HCT116 (cell line): ENCODE data around the gene GPC5. TPM values are rescaled to one million over a fixed set of nuclear protein-coding genes. Genes with fewer than 3 reads are reported as not detected.

Experiments used
- ATAC-seq: fragments of 200-7000 bp; cut with Tn5 transposase; 2 replicates; pipeline ENCODE4 v1.9.1; 2020; ENCODE audit warnings: mild to moderate bottlenecking, moderate library complexity
- BruUV-seq: library from RNA; stranded (reverse); fragments of 400-500 nt; replicated peaks from 2 replicates; lab custom pipeline; 2021; lab: Mats Ljungman, UMichigan
- CTCF ChIA-PET: fragments of 300-600 bp; sonication (Branson Sonifier 250); formaldehyde crosslinking; loops from one replicate; lab custom pipeline; 2021; ENCODE audit warnings: antibody characterized with exemption; lab: Charles Lee
- POLR2A ChIA-PET: fragments of 300-600, 350-600 bp; sonication (Branson Sonifier 250); formaldehyde crosslinking; loops from one replicate; lab custom pipeline; 2021; ENCODE audit warnings: antibody characterized with exemption; lab: Charles Lee
- RAD21 ChIA-PET, 2 experiments: fragments of 300-600 bp; sonication (Branson Sonifier 250); formaldehyde crosslinking; loops; one replicate each; lab custom pipeline; 2023; ENCODE audit warnings: low total read pairs in 2 of 2; ENCODE audit not compliant: uncharacterized antibody in 2 of 2, unreplicated experiment in 2 of 2, low non-redundant PET in 1 of 2; lab: Charles Lee
- DNase-seq: peaks from one replicate; pipeline ENCODE4 v3.0.0-alpha.2; 2010; ENCODE audit warnings: low read depth, low spot score
- H2AFZ ChIP-seq: fragments of 200-600 bp; shearing (Covaris generic), sonication (generic); 2 replicates; pipeline ENCODE4 v1.6.1; 2017; ENCODE audit warnings: low read depth, mixed run types, mixed read lengths, antibody characterized with exemption, low read length; ENCODE audit not compliant: poor library complexity, severe bottlenecking
- H3K27ac ChIP-seq: 2 replicates; pipeline ENCODE4 v1.5.1; 2012; ENCODE audit warnings: low read depth, low read length
- H3K27me3 ChIP-seq: fragments of 200-600 bp; sonication (generic); 2 replicates; pipeline ENCODE4 v1.6.1; 2016; ENCODE audit warnings: mixed run types, low read length, mixed read lengths; ENCODE audit not compliant: insufficient read depth
- H3K36me3 ChIP-seq, 2 experiments: fragments of 200-500 bp in 1 of 2; fragments of 200-600 bp in 1 of 2; sonication (Bioruptor generic) in 1 of 2; sonication (generic) in 1 of 2; 2 replicates each; pipeline versions ENCODE4 v1.5.1 to v1.6.1; 2014 to 2016; ENCODE audit warnings: low read length in 2 of 2, inconsistent platforms in 1 of 2, mixed read lengths in 1 of 2, mixed run types in 1 of 2; ENCODE audit not compliant: insufficient read depth in 2 of 2, control insufficient read depth in 1 of 2
- H3K4me1 ChIP-seq, 2 experiments: fragments of 200-600 bp in 1 of 2; sonication (generic) in 1 of 2; 2 replicates each; pipeline versions ENCODE4 v1.5.1 to v1.6.1; 2012 to 2017; ENCODE audit warnings: low read length in 2 of 2, inconsistent platforms in 1 of 2, mild to moderate bottlenecking in 1 of 2, mixed read lengths in 1 of 2, mixed run types in 1 of 2, moderate library complexity in 1 of 2; ENCODE audit not compliant: insufficient read depth in 2 of 2, control insufficient read depth in 1 of 2
- H3K4me2 ChIP-seq: fragments of 200-600 bp; sonication (generic); 2 replicates; pipeline ENCODE4 v1.6.1; 2017; ENCODE audit warnings: mixed run types, low read length, mixed read lengths
- H3K4me3 ChIP-seq, 2 experiments: fragments of 200-600 bp in 1 of 2; sonication (generic) in 1 of 2; replicated peaks in 1 of 2; 2 replicates each; pipeline ENCODE4 v1.5.1; 2011 to 2016; ENCODE audit warnings: low read length in 2 of 2, control low read depth in 1 of 2, low read depth in 1 of 2, mild to moderate bottlenecking in 1 of 2, mixed read lengths in 1 of 2, mixed run types in 1 of 2
- H3K79me2 ChIP-seq: fragments of 200-600 bp; sonication (generic); 2 replicates; pipeline ENCODE4 v1.6.1; 2017; ENCODE audit warnings: mild to moderate bottlenecking, mixed run types, low read length, moderate library complexity, mixed read lengths; ENCODE audit not compliant: insufficient read depth
- H3K9ac ChIP-seq: fragments of 200-600 bp; sonication (generic); 2 replicates; pipeline ENCODE4 v1.6.1; 2016; ENCODE audit warnings: low read length, mixed read lengths
- H3K9me2 ChIP-seq: fragments of 200-600 bp; sonication (generic), shearing (Covaris generic); 2 replicates; pipeline ENCODE4 v1.6.1; 2017; ENCODE audit warnings: mixed run types, mild to moderate bottlenecking, moderate library complexity; ENCODE audit not compliant: insufficient read depth
- H3K9me3 ChIP-seq, 2 experiments: fragments of 200-500 bp in 1 of 2; fragments of 200-600 bp in 1 of 2; sonication (Bioruptor generic) in 1 of 2; sonication (generic) in 1 of 2; 2 replicates each; pipeline ENCODE4 v1.6.1; 2014 to 2017; ENCODE audit warnings: low read length in 2 of 2, mixed read lengths in 2 of 2, inconsistent platforms in 1 of 2, low read depth in 1 of 2, mild to moderate bottlenecking in 1 of 2, mixed run types in 1 of 2, moderate library complexity in 1 of 2; ENCODE audit not compliant: control insufficient read depth in 1 of 2, insufficient read depth in 1 of 2
- H4K20me1 ChIP-seq: fragments of 200-600 bp; sonication (generic), shearing (Covaris generic); 2 replicates; pipeline ENCODE4 v1.6.1; 2017; ENCODE audit warnings: mixed run types, mild to moderate bottlenecking, moderate library complexity; ENCODE audit not compliant: insufficient read depth
- CBX3 ChIP-seq: IDR thresholded peaks from 2 replicates; pipeline ENCODE4 v1.6.1; 2012; ENCODE audit warnings: low read depth
- FOSL1 ChIP-seq: IDR thresholded peaks from 2 replicates; pipeline ENCODE4 v1.6.1; 2012; ENCODE audit warnings: low read depth
- POLR2AphosphoS5 ChIP-seq: IDR thresholded peaks from 2 replicates; pipeline ENCODE4 v1.6.1; 2011; ENCODE audit warnings: mild to moderate bottlenecking, low read depth, low read length, moderate library complexity
- intact Hi-C: fragments of 100-400 bp; cut with micrococcal nuclease; formaldehyde crosslinking; loops from 2 replicates; pipeline ENCODE4 v1.10.0; 2022
- total RNA-seq: library from RNA; stranded (reverse); gene quantifications from one replicate; pipeline ENCODE4 v1.2.1, GENCODE V29; 2021; ENCODE audit not compliant: unreplicated experiment
- TF ChIP-seq, protein P1 (sequence below), 3 experiments: fragments of 200-600 bp in 1 of 3; sonication (generic) in 1 of 3; IDR thresholded peaks in 2 of 3; conservative IDR thresholded peaks in 1 of 3; 2 replicates each; pipeline ENCODE4 v1.5.1; 2012 to 2017; ENCODE audit warnings: low read depth in 2 of 3, low read length in 2 of 3, antibody characterized with exemption in 1 of 3, borderline replicate concordance in 1 of 3, control low read depth in 1 of 3, mild to moderate bottlenecking in 1 of 3, mixed read lengths in 1 of 3, mixed run types in 1 of 3, moderate library complexity in 1 of 3; ENCODE audit not compliant: insufficient read depth in 1 of 3
- TF ChIP-seq, protein P2 (sequence below): IDR thresholded peaks from 2 replicates; pipeline ENCODE4 v1.6.1; 2011; ENCODE audit warnings: mild to moderate bottlenecking, low read length, moderate library complexity; ENCODE audit not compliant: insufficient replicate concordance; ENCODE audit errors: extremely low read depth

GPC5 gene
- total RNA-seq, 1 experiment from 2014 or later: not detected

DNA sequence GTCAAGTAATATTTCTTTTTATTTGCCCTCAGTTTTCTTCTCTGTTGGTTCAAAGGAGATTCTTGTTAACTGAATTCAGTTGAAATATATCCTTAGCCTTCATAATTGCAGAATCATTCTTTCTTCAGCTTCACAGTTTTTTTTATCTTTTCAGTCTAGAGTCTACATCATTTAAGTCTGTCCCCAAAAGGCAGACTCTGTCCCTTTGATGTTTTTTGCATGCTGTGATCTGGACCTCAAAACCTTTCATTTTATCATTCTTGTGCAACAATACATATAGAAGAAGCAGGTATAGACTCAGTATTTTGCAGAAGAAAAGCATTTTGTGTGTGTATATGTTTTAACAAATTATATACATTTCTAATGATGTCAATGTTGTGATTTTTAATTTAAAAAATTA, 1093.4 kb downstream of the GPC5 start:
- Histone ChIP-seq H3K9me2 (no peaks in the 10 kb centered on the region), H3K79me2 (no peaks in the 10 kb centered on the region), H3K4me2 (no peak overlapping the region), H3K36me3 (no peaks in the 10 kb centered on the region), H2AFZ (no peak overlapping the region), H3K4me1 (no peaks in the 10 kb centered on the region), H4K20me1 (no peaks in the 10 kb centered on the region), H3K9ac (no peak overlapping the region), H3K4me3 (no peak overlapping the region), H3K27me3 (no peaks in the 10 kb centered on the region), H3K27ac (no peak overlapping the region), H3K9me3 (peaks cover 15 to 19% of the 10 kb centered on the region in 2 experiments; a peak in 3 of 4 replicates)
- ATAC-seq (no peak), DNase-seq (no peak)
- ChIA-PET RAD21 (no interaction called here), CTCF (no interaction called here), POLR2A (no interaction called here)
- intact Hi-C loops: no loop called here
- BruUV-seq: no TSS peak
- TF ChIP-seq POLR2AphosphoS5: no peak
- no peak for TF ChIP-seq CBX3
- TF ChIP-seq, protein P1, sequence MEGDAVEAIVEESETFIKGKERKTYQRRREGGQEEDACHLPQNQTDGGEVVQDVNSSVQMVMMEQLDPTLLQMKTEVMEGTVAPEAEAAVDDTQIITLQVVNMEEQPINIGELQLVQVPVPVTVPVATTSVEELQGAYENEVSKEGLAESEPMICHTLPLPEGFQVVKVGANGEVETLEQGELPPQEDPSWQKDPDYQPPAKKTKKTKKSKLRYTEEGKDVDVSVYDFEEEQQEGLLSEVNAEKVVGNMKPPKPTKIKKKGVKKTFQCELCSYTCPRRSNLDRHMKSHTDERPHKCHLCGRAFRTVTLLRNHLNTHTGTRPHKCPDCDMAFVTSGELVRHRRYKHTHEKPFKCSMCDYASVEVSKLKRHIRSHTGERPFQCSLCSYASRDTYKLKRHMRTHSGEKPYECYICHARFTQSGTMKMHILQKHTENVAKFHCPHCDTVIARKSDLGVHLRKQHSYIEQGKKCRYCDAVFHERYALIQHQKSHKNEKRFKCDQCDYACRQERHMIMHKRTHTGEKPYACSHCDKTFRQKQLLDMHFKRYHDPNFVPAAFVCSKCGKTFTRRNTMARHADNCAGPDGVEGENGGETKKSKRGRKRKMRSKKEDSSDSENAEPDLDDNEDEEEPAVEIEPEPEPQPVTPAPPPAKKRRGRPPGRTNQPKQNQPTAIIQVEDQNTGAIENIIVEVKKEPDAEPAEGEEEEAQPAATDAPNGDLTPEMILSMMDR (IDR thresholded peaks at IDR 0.05 in 2 of 3, conservative IDR thresholded peaks at IDR 0.05 in 1 of 3; ENCODE audit: borderline replicate concordance in 1 of 3, insufficient read depth in 1 of 3, low read depth in 2 of 3, low read length in 2 of 3): no peak
- no peak for TF ChIP-seq FOSL1
- TF ChIP-seq, protein P2, sequence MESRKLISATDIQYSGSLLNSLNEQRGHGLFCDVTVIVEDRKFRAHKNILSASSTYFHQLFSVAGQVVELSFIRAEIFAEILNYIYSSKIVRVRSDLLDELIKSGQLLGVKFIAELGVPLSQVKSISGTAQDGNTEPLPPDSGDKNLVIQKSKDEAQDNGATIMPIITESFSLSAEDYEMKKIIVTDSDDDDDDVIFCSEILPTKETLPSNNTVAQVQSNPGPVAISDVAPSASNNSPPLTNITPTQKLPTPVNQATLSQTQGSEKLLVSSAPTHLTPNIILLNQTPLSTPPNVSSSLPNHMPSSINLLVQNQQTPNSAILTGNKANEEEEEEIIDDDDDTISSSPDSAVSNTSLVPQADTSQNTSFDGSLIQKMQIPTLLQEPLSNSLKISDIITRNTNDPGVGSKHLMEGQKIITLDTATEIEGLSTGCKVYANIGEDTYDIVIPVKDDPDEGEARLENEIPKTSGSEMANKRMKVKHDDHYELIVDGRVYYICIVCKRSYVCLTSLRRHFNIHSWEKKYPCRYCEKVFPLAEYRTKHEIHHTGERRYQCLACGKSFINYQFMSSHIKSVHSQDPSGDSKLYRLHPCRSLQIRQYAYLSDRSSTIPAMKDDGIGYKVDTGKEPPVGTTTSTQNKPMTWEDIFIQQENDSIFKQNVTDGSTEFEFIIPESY: no peak
